Stimulated activated CD4-positive, alpha-beta T cell treated with anti-CD3 and anti-CD28 coated beads, Interleukin-2, amount 100 ng/mL, for 4 hours (primary cell): ENCODE measurements around the gene ATP6V0A1.
"Not testable (repeated sequence)": the region's sequence is repeated elsewhere in the genome, so short reads cannot be mapped to it uniquely, and the experiment has no call there.

Experiments
- DNase-seq: peaks from one replicate; pipeline ENCODE4 v3.0.0-alpha.2; 2020; ENCODE audit warnings: low read depth

ATP6V0A1 gene

GRCh38 chr17:42541041-42541833, 82.6 kb downstream of the ATP6V0A1 start:
- peak; percentile 31 for DNase-seq

DNA sequence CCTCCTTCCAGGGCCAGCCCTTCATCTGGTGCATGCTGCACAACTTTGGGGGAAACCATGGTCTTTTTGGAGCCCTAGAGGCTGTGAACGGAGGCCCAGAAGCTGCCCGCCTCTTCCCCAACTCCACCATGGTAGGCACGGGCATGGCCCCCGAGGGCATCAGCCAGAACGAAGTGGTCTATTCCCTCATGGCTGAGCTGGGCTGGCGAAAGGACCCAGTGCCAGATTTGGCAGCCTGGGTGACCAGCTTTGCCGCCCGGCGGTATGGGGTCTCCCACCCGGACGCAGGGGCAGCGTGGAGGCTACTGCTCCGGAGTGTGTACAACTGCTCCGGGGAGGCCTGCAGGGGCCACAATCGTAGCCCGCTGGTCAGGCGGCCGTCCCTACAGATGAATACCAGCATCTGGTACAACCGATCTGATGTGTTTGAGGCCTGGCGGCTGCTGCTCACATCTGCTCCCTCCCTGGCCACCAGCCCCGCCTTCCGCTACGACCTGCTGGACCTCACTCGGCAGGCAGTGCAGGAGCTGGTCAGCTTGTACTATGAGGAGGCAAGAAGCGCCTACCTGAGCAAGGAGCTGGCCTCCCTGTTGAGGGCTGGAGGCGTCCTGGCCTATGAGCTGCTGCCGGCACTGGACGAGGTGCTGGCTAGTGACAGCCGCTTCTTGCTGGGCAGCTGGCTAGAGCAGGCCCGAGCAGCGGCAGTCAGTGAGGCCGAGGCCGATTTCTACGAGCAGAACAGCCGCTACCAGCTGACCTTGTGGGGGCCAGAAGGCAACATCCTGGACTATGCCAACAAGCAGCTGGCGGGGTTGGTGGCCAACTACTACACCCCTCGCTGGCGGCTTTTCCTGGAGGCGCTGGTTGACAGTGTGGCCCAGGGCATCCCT, 84.8 kb downstream of the ATP6V0A1 start:
- no peak for DNase-seq

GRCh38 chr17:42544874-42545283, 86.2 kb downstream of the ATP6V0A1 start:
- DNase-seq = no peak

DNA sequence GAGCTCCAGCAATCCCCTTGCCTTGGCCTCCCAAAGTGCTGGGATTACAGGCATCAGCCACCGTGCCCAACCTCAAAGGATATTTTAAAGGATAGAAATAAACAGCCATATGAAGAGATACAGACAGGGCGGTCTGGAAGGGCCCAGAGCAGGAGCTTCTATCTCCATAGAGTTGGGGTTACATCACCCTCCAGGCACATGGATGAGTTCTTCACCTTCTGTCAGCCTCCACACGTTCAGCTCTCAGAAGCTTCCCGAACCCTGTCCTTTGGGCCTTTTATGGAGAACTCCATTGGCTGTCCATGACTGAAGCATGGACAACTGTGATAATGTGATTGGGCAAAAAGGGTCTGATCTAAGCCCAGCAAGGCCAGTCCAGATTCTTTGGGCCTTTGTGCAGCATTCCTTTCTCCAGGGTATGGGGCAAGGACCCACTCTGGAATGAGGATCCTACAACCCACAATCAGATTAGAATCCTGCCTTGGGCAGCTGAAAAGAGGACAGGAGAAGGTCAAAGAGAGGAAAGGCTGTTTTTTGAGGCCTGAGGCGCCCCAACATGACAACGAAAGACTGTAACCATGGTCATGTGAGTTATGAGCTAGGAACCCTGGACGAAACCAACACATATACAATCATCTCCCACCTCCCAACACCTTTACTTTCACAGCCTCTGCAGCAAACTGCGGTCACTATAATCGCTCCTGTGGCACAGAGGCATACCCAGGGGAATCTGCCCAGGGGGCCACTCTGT, 87.3 kb downstream of the ATP6V0A1 start:
- not testable (repeated sequence) for DNase-seq

DNA sequence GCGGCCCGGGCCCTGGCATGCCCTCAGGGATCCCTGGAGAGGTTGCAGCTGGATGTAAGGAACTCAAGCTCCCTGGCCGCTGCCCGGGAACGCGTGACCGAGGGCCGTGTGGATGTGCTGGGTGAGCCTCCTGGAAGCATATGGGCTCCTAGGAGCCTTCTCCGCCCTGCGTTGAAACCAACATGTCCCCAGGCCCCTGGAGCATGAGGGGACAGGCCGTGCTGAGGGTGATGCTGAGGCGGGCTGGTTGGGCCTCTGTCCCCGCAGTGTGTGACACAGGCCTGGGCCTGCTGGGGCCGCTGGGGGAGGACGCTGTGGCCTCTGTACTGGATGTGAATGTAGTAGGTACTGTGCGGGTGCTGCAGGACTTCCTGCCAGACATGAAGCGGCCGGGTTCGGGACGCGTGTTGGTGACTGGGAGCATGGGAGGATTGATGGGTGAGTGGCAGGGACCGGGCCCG, 88.4 kb downstream of the ATP6V0A1 start:
- no peak for DNase-seq

DNA sequence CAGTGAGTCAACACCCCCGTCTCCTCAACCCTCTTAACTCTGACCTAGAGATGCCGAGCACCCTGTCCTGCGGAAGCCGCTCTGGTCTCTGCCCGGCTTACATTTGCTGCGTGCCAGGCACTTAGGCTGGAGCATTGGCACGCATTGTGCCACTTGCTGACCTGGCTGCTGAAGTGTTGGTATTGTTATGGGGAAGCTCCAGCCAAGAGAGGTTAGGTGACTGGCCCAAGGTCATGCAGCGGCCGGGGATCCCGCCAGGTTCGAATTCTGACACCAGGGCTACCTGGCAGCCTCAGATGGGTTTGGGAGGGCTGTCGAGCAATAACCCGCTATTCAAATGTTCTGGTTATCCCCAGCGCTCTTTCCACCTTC, 89.0 kb downstream of the ATP6V0A1 start:
- no peak for DNase-seq

DNA sequence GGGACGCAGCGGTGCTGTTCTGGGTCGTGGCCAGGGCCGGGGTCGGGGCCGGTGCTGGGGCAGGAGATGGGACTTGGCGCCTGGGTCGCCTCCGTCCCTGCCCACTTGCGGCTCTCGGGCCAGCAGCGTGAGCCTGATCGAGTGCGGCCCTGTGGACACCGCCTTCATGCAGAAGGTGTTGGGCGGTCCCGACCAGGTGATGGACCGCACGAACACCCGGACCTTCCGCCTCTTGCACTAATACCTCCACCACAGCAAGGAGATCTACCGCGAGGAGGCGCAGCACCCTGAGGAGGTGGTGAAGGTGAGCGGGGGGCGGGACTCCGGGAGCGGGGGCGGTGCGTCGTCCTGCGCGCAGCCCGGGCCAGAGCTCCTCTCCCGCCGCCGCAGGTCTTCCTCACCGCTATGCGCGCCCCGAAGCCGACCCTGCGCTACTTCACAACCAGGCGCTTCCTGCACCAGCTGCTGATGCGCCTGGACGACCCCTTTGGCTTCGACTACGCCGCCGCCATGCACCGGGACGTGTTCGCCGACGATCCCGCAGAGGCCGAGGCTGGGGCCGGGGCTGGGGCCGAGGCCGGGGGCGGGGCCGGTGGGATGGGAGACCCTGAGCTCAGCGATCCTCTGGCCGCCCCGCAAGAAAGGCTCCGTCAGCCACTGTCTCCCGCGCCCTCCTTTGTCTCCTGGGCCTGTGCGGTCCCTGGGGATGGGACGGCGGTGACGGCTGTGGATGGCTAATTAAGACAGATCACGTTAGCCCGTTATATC, 89.6 kb downstream of the ATP6V0A1 start:
- peak; percentile 71 for DNase-seq

DNA sequence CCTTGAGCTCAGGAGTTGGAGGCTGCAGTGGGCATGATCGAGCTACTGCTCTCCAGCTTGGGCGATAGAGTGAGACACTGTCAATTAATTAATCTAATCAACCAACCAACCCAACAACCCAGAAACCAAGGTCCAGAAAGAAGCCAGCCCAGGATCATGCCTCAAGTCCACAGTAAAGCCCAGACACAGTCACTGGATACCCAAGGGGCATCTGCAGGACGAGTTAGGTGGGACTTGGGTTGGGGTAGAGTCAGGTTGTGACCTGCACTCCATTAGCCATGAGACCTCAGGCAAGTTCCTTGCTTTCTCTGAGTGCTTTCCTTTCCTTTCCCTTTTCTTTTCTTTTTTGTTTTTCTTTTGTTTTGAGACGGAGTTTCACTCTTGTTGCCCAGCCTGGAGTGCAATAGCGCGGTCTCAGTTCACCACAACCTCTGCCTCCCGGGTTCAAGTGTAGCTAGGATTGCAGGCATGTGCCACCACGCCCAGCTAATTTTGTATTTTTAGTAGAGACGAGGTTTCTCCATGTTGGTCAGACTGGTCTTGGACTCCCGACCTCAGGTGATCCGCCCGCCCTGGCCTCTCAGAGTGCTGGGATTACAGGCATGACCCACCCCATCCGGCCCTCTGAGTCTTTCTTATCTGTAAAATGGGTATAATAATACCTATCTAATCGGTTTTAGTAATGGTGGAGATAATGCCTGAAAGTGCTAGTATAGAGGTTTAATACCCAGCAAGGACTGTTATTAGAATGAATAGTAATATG, 90.5 kb downstream of the ATP6V0A1 start:
- no peak for DNase-seq

DNA sequence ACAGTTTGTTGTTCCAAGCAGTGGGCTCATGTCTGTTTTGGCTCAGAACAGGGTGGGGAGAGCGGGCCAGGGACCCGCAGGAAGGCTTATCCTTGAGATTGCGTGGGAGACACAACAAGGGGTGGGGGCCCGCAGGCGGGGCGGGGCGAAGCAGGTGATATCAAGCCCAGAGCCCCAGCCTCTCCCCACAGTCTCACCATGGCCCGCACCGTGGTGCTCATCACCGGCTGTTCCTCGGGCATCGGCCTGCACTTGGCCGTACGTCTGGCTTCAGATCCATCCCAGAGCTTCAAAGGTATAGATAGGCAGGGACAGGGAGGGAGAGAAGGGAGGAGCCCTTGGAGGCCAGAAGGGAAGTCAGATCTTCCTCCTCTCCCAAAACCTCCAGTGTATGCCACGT, 94.1 kb downstream of the ATP6V0A1 start, which contains the start of gene HSD17B1:
Gene HSD17B1, plus strand, starts transcription at position 188 of the 400 bp plus-strand sequence. Its CDS starts 11 bp downstream, at position 199.
- not testable (repeated sequence) for DNase-seq

DNA sequence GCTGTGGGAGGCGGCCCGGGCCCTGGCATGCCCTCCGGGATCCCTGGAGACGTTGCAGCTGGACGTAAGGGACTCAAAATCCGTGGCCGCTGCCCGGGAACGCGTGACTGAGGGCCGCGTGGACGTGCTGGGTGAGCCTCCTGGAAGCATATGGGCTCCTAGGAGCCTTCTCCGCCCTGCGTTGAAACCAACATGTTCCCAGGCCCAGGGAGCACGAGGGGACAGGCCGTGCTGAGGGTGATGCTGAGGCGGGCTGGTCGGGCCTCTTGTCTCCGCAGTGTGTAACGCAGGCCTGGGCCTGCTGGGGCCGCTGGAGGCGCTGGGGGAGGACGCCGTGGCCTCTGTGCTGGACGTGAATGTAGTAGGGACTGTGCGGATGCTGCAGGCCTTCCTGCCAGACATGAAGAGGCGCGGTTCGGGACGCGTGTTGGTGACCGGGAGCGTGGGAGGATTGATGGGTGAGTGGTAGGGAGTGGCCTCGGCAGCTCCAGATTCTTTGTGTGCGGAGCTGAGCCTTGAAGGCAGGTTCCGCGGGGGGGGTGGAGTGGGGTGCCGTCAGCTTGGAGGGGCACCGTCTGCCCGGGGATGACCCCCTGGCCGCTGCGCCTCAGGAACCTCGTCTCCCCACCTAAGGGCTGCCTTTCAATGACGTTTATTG, 94.6 kb downstream of the ATP6V0A1 start:
- DNase-seq = no peak

- DNase-seq = no peak
These were observed 95.2 kb downstream of the ATP6V0A1 start for GRCh38 chr17:42553866-42554249.

- DNase-seq = peak; percentile 49
These were observed 95.8 kb downstream of the ATP6V0A1 start for GRCh38 chr17:42554250-42555121.

- DNase-seq = no peak
These were observed 96.5 kb downstream of the ATP6V0A1 start for GRCh38 chr17:42555122-42555622.

DNA sequence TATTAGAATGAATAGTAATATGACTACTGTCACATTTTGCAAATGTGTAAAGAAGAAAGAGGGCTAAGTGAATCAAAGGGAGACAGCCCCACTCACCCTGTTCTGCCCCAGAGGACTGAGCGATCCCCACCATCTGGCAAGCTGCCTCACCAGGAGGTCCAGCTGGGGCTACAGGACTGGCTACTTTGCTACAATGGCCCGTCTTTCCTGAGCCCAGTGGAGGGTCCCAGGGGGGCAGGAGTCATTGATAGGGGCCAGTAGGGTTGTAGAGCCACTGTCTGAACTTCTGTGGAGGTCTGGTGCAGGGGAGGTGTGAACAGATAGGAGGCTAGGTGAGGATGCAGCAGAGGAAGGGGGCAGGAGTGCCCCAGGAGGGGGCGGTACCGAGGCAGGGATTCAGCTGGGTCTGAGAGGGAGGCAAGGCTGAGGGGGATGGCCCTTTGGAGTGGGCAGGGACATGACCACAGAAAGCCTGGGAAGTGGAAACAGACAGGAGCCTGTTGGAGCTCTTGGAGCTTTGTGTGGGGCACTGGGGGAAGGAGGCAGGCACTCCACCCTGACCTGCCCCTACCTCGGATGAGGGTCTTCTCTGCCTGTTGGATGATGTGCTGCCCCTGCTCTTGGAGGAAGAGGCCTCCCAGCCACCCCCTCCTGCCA, 97.4 kb downstream of the ATP6V0A1 start:
- DNase-seq = not testable (repeated sequence)

DNA sequence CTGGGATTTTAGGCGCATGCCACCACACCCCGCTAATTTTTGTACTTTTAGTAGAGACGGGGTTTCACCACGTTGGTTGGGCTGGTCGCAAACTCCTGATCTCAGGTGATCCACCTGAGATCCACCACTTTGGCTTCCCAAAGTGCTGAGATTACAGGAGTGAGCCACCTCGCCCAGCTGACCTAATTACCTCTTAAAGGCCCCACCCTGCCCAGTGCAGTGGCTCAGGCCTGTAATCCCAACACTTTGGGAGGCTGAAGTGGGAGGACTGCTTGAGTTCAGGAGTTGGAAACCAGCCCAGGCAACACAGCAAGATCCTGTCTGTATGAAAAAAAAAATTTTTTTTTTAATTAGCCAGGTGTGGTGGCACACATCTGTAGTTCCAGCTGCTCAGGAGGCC, 100.4 kb downstream of the ATP6V0A1 start:
- no peak for DNase-seq

DNA sequence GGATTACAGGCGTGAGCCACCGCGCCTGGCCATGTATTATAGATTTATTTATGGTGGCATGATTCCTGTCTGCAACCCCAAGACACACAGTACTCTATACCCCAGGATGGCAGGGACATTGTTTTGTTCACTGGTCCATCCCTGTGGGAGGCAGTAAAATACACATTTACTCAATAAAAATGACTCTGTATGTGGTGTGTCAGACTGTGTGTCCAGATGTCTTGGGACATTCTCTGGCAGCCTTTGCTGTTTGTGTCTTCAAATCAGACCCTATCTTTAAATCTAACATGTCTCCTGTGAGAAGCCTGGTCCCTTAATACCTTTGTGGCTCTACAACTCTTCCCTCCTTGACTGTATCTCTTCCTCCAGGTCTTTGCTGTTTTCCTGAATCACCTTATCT, 101.6 kb downstream of the ATP6V0A1 start:
- DNase-seq = no peak

- peak; percentile 87 for DNase-seq
These were observed 103.3 kb downstream of the ATP6V0A1 start, which contains the start of gene COASY for GRCh38 chr17:42561897-42562387. COASY (plus strand) TSS chr17:42562148; CDS start chr17:42562623, 475 bp downstream.
